Measurements from ENCODE around the gene SCRG1.

The SCRG1 gene

GRCh38 chr4:173411106-173411693 is 12.3 kb upstream of the SCRG1 start:
- no peak for DNase-seq (ENCODE audit: low read depth)

GRCh38 chr4:173410079-173410478 is 11.2 kb upstream of the SCRG1 start:
- no peak for DNase-seq (ENCODE audit: low read depth)

DNA sequence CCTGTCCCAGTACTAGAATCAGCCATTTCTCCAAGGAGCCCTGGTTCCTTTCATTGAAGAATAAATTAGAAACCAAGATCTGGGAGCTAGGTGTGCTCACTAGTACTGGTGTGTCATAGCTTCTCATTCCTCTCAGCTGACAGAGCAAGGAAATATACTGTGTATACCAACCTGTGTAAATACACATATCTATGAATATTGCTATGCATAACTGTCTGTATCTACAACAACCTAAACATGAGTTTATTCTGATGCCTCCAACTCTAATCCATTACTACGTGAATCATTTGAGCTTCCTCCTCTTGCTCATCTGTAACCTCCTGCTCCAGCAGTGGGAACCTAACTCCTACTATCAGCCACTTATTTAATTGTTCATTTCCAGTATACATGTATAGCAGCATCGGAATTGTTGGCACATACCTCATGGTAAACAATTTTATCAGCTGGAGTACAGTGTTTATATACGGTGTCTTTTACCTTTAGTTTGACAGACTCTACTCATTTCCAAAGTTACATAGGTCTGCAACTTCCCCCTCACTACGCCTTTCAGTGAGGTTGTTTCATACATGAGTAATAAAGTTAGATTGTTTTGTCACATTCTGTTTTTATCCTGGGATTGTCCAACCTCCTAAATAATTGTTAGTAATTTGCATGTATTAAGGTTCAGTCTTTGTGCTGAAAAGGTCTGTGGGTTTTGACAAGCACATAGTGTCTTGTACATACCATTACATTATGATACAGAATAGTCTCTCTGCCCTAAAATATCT is 7.1 kb upstream of the SCRG1 start:
- no peak for DNase-seq (ENCODE audit: low read depth)

- DNase-seq (ENCODE audit: low read depth), result no peak
Observed at GRCh38 chr4:173404296-173404865, 5.5 kb upstream of the SCRG1 start.

GRCh38 chr4:173403051-173403450 is 4.1 kb upstream of the SCRG1 start:
- DNase-seq (ENCODE audit: low read depth), result no peak

- no peak for DNase-seq (ENCODE audit: low read depth)
Observed at GRCh38 chr4:173401063-173401462, 2.1 kb upstream of the SCRG1 start.

- DNase-seq (ENCODE audit: low read depth), result no peak
Observed at GRCh38 chr4:173398220-173398619, 696 bp downstream of the SCRG1 start.

DNA sequence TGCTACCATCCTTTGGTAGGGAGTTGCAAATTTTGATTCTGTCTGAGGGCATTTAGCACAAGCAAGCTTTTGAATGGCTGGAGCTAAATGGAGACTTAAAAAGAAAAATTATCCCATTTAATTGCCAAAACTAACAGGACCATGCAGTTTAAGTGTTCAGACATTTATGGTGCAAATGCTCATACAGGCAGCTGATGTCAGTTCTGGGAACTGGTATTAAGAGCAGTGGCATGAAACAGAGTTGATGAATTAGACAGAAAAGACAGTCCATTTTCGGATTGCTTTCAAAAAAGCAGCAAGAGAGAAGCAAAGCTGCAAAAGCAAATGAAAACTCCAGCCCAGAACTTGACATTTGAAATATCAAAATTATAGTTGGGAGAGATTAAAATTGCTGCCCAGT is 1.3 kb downstream of the SCRG1 start:
- no peak for DNase-seq (ENCODE audit: low read depth)

GRCh38 chr4:173391701-173392100 is 7.2 kb downstream of the SCRG1 start:
- no peak for DNase-seq (ENCODE audit: low read depth)

- no peak for DNase-seq (ENCODE audit: low read depth)
Observed at GRCh38 chr4:173386751-173387150, 12.2 kb downstream of the SCRG1 start.

GRCh38 chr4:173382349-173382748 is 16.6 kb downstream of the SCRG1 start:
- no peak for DNase-seq (ENCODE audit: low read depth)

DNA sequence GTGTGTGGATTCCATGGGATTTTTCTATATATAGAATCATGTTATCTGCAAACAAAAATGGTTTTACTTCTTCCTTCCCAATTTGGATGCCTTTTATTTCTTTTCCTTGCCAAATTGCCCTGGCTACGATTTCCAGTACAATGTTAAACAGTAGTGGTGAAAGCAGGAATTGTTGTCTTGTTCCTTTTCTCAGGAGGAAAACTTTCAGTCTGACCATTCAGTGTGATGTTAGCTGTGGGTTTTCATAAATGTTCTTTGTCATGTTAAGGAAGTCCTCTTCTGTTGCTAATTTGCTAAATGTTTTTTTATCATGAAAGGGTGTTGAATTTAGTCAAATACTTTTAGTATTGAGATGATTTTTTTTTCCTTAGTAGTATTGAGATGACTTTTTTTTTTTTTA is 17.3 kb downstream of the SCRG1 start:
- DNase-seq (ENCODE audit: low read depth), result no peak

- DNase-seq (ENCODE audit: low read depth), result no peak
Observed at GRCh38 chr4:173380987-173381386, 17.9 kb downstream of the SCRG1 start.

GRCh38 chr4:173379929-173380328 is 19.0 kb downstream of the SCRG1 start:
- DNase-seq (ENCODE audit: low read depth), result no peak

DNA sequence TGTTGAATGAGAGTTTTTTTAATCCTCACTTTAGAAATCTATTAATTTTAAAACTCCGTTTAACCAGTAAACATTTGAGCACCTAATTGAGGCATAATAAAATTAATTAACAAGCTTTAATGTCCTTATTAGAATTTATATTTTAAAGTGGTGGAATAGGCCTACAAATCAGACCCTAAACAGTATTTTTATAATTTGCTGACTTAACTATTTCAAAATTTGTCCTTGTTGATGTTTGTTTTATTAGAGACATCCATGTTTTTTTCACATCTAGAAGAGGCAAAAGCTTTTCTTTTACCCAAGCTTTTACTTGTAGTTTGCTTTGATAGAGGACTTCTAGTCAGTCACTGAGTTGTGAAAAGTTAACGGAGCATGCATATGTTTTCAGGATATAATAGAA is 24.3 kb downstream of the SCRG1 start:
- DNase-seq (ENCODE audit: low read depth), result no peak

DNA sequence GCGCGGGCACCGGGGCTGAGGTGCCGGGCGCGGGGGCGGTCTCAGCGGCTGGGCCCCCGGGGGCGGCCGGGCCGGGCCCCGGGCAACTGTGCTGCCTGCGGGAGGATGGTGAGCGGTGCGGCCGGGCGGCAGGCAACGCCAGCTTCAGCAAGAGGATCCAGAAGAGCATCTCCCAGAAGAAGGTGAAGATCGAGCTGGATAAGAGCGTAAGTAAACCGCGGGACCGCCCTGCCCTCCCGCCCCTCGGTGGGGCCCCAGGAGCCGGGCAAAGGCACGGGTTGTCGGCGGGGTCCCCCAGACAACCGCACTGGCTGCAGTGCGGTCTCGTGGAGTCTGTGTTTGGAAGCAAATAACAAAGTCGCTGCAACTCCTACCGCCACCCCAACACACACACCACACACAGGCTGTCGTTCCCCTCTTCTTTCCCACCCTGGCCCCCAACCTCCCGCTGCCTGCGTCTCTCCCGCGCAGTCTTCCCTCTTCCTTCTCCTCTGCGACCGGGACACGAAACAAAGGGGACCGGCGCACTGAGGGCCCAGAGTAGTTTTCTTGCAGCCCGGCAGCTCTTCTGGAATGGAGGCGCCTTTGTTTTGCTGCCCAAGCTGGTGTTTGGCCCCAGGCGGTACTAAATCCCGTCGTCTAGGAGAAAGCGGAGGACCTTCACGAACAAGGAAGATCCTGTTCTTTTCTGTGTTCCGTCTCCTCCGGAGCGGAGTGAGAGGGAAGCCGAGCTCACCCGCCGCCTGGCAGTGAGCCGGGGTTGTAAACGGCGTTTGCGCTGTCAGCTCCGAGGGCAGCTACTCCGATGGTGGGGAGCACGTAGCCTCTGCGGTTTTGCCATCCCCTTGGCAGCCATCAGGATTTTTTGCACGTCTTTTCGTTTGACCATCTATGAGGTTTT is 27.4 kb downstream of the SCRG1 start:
- DNase-seq (ENCODE audit: low read depth), result peak; percentile 26

DNA sequence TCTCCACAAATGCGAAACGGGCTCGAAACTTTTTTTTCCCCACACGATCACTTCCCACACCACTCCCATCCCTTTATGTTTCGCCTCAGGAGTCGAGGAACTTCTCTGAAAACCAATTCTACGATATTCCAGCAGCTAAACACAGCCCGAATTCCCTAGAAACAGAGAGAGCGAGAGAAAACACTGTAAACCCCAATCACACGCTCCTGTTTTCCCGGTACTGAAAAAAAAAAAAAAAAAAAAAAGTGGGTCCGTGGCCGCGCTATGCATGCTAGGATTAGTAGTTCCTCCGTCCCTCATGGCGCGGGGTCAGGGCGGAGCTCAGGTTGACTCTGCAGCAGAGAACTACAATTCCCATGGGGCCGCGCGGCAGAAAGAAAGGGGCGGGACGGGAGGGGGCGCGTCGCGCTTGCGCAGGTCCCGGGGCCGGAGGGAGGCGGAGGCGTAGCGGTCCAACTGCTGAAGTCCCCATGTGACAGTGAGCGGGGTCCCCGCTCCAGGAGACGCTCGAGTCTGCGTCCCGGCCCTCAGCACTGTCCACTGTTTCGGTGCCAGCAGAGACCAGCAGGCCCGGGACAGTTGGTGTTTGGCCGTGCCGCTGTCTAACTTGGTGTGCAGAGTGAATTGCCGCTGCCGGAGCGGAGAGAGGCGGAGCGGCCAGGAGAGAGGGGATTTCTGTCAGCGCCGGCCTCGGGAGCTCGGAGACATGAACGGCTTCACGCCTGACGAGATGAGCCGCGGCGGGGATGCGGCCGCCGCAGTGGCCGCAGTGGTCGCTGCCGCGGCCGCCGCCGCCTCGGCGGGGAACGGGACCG is 28.2 kb downstream of the SCRG1 start, which contains the start of gene SAP30:
Gene SAP30, plus strand, starts transcription at position 478 of the 815 bp plus-strand sequence. Its CDS starts 229 bp downstream, at position 707.
- peak; percentile 93 for DNase-seq (ENCODE audit: low read depth)

- peak; percentile 42 for DNase-seq (ENCODE audit: low read depth)
Observed at GRCh38 chr4:173370130-173370476, 28.8 kb downstream of the SCRG1 start.

DNA sequence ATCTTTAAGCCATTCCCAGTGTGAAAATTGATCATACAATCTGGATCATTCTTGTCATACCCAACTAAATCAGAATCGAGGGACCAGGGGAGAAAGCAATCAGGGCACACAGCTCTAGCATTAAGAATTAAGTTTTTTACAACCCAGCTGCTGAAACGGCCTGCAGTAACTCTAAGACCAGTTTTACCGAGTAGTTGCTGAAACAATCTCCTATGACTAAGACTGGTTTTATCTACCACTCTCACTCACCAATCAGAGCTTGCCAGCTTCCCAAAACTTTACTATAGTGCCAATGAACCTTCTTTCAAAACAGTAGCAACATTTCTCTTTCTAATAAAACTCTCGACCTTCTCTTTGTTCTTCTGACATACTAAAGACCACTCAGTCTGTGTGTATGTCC is 31.0 kb downstream of the SCRG1 start:
- no peak for DNase-seq (ENCODE audit: low read depth)

GRCh38 chr4:173367285-173367684 is 31.6 kb downstream of the SCRG1 start:
- DNase-seq (ENCODE audit: low read depth), result no peak

- no peak for DNase-seq (ENCODE audit: low read depth)
Observed at GRCh38 chr4:173365359-173365996, 33.4 kb downstream of the SCRG1 start.
